Activated T-cell treated with anti-CD3 and anti-CD28 coated beads, Interleukin-2, amount 50 U/mL, for 4 hours (primary cell): ENCODE measurements around the gene RMDN2. TPM values are rescaled to one million over a fixed set of nuclear protein-coding genes. Genes with fewer than 3 reads are reported as not detected.

Source experiments
- ATAC-seq, 2 donors: fragments of 200-7000 bp; cut with Tn5 transposase; one replicate each; pipeline ENCODE4 v1.10.0; 2021
- DNase-seq: peaks from one replicate; pipeline ENCODE4 v3.0.0-alpha.2; 2020
- H3K27me3 Mint-ChIP-seq: one replicate; pipeline ENCODE4 v1.8.0; 2021; ENCODE audit warnings: low read depth, mixed read lengths
- H3K36me3 Mint-ChIP-seq: one replicate; pipeline ENCODE4 v1.8.0; 2022; ENCODE audit warnings: mixed read lengths; ENCODE audit not compliant: insufficient read depth
- H3K4me1 Mint-ChIP-seq: one replicate; pipeline ENCODE4 v1.8.0; 2021; ENCODE audit warnings: low read depth, mixed read lengths
- H3K4me3 Mint-ChIP-seq: one replicate; pipeline ENCODE4 v1.8.0; 2021; ENCODE audit warnings: mild to moderate bottlenecking, moderate library complexity, mixed read lengths
- H3K9me3 Mint-ChIP-seq: one replicate; pipeline ENCODE4 v1.8.0; 2021; ENCODE audit warnings: mixed read lengths
- total RNA-seq, 3 donors: library from RNA; stranded (reverse); gene quantifications; one replicate each; pipeline ENCODE4 v1.2.1, GENCODE V29; 2021

The RMDN2 gene
- total RNA-seq, 3 donors from 2014 or later, result 3.4 to 4.3 (median 3.8) TPM

- Mint-ChIP-seq H3K27me3 (peaks cover 3% of the 10 kb centered on the region), H3K4me3 (no peak overlapping the region), H3K9me3 (no peaks in the 10 kb centered on the region), H3K36me3 (no peaks in the 10 kb centered on the region), H3K4me1 (no peaks in the 10 kb centered on the region)
- DNase-seq, result no peak
- no peak for ATAC-seq
These were observed 13.7 kb upstream of the RMDN2 start for GRCh38 chr2:37911296-37911873.

GRCh38 chr2:37912056-37912455, 13.0 kb upstream of the RMDN2 start:
- ATAC-seq (no peak), DNase-seq (no peak)
- Mint-ChIP-seq H3K4me3 (no peak overlapping the region), H3K36me3 (no peaks in the 10 kb centered on the region), H3K27me3 (peaks cover 3% of the 10 kb centered on the region), H3K9me3 (no peaks in the 10 kb centered on the region), H3K4me1 (no peaks in the 10 kb centered on the region)

GRCh38 chr2:37912616-37913015, 12.5 kb upstream of the RMDN2 start:
- Mint-ChIP-seq H3K36me3 (no peaks in the 10 kb centered on the region), H3K4me1 (no peaks in the 10 kb centered on the region), H3K9me3 (no peaks in the 10 kb centered on the region), H3K4me3 (no peak overlapping the region), H3K27me3 (peaks cover 1% of the 10 kb centered on the region)
- no peak for ATAC-seq
- DNase-seq, result no peak

GRCh38 chr2:37914340-37914739, 10.7 kb upstream of the RMDN2 start:
- no peak for DNase-seq
- H3K4me3 Mint-ChIP-seq, result no peak overlapping the region
- ATAC-seq, result no peak
- no peaks in the 10 kb centered on the region for H3K9me3 Mint-ChIP-seq
- no peaks in the 10 kb centered on the region for H3K4me1 Mint-ChIP-seq
- H3K36me3 Mint-ChIP-seq, result no peaks in the 10 kb centered on the region
- H3K27me3 Mint-ChIP-seq, result peaks cover 5% of the 10 kb centered on the region

- no peak for ATAC-seq
- no peak overlapping the region for H3K4me3 Mint-ChIP-seq
- H3K36me3 Mint-ChIP-seq, result no peaks in the 10 kb centered on the region
- no peaks in the 10 kb centered on the region for H3K9me3 Mint-ChIP-seq
- peaks cover 8% of the 10 kb centered on the region for H3K27me3 Mint-ChIP-seq
- no peaks in the 10 kb centered on the region for H3K4me1 Mint-ChIP-seq
- DNase-seq, result no peak
These were observed 9.3 kb upstream of the RMDN2 start for GRCh38 chr2:37915773-37916172.

- H3K4me1 Mint-ChIP-seq, result no peaks in the 10 kb centered on the region
- DNase-seq, result no peak
- peaks cover 11% of the 10 kb centered on the region for H3K27me3 Mint-ChIP-seq
- H3K4me3 Mint-ChIP-seq, result no peak overlapping the region
- H3K9me3 Mint-ChIP-seq, result no peaks in the 10 kb centered on the region
- H3K36me3 Mint-ChIP-seq, result no peaks in the 10 kb centered on the region
- no peak for ATAC-seq
These were observed 8.5 kb upstream of the RMDN2 start for GRCh38 chr2:37916512-37917082.

GRCh38 chr2:37917281-37918228, 7.5 kb upstream of the RMDN2 start:
- Mint-ChIP-seq H3K27me3 (peaks cover 11% of the 10 kb centered on the region), H3K9me3 (no peaks in the 10 kb centered on the region), H3K36me3 (no peaks in the 10 kb centered on the region), H3K4me1 (no peaks in the 10 kb centered on the region), H3K4me3 (no peak overlapping the region)
- DNase-seq (no peak), ATAC-seq (no peak)

GRCh38 chr2:37918742-37919186, 6.3 kb upstream of the RMDN2 start:
- peaks cover 11% of the 10 kb centered on the region for H3K27me3 Mint-ChIP-seq
- no peaks in the 10 kb centered on the region for H3K9me3 Mint-ChIP-seq
- DNase-seq, result no peak
- ATAC-seq, result no peak
- H3K4me3 Mint-ChIP-seq, result no peak overlapping the region
- H3K4me1 Mint-ChIP-seq, result no peaks in the 10 kb centered on the region
- H3K36me3 Mint-ChIP-seq, result no peaks in the 10 kb centered on the region

- peaks cover 11% of the 10 kb centered on the region for H3K27me3 Mint-ChIP-seq
- H3K36me3 Mint-ChIP-seq, result no peaks in the 10 kb centered on the region
- ATAC-seq (no peak), DNase-seq (no peak)
- no peaks in the 10 kb centered on the region for H3K9me3 Mint-ChIP-seq
- H3K4me1 Mint-ChIP-seq, result peaks cover 6% of the 10 kb centered on the region
- no peak overlapping the region for H3K4me3 Mint-ChIP-seq
These were observed 5.5 kb upstream of the RMDN2 start for GRCh38 chr2:37919631-37920032.

- Mint-ChIP-seq H3K27me3 (peaks cover 11% of the 10 kb centered on the region), H3K9me3 (no peaks in the 10 kb centered on the region), H3K36me3 (no peaks in the 10 kb centered on the region), H3K4me1 (peaks cover 8% of the 10 kb centered on the region), H3K4me3 (no peak overlapping the region)
- no peak for DNase-seq
- ATAC-seq, result no peak
These were observed 4.5 kb upstream of the RMDN2 start for GRCh38 chr2:37920570-37920969.

- H3K4me3 Mint-ChIP-seq, result no peak overlapping the region
- H3K4me1 Mint-ChIP-seq, result peaks cover 8% of the 10 kb centered on the region
- DNase-seq (no peak), ATAC-seq (no peak)
- peaks cover 11% of the 10 kb centered on the region for H3K27me3 Mint-ChIP-seq
- no peaks in the 10 kb centered on the region for H3K9me3 Mint-ChIP-seq
- H3K36me3 Mint-ChIP-seq, result no peaks in the 10 kb centered on the region
These were observed 3.3 kb upstream of the RMDN2 start for GRCh38 chr2:37921781-37922180.

- H3K27me3 Mint-ChIP-seq, result peaks cover 11% of the 10 kb centered on the region
- peaks cover 12% of the 10 kb centered on the region for H3K4me1 Mint-ChIP-seq
- DNase-seq (no peak), ATAC-seq (no peak)
- no peaks in the 10 kb centered on the region for H3K9me3 Mint-ChIP-seq
- no peaks in the 10 kb centered on the region for H3K36me3 Mint-ChIP-seq
- peak overlapping the region; percentile 97 for H3K4me3 Mint-ChIP-seq
These were observed 1.6 kb upstream of the RMDN2 start for GRCh38 chr2:37923308-37924055.

- DNase-seq (no peak), ATAC-seq (no peak)
- H3K36me3 Mint-ChIP-seq, result peaks cover 3% of the 10 kb centered on the region
- peaks cover 18% of the 10 kb centered on the region for H3K4me1 Mint-ChIP-seq
- no peak overlapping the region for H3K4me3 Mint-ChIP-seq
- H3K9me3 Mint-ChIP-seq, result no peaks in the 10 kb centered on the region
- no peaks in the 10 kb centered on the region for H3K27me3 Mint-ChIP-seq
These were observed 1.5 kb downstream of the RMDN2 start for GRCh38 chr2:37926635-37927034.

- H3K4me3 Mint-ChIP-seq, result no peak overlapping the region
- H3K36me3 Mint-ChIP-seq, result peaks cover 3% of the 10 kb centered on the region
- no peaks in the 10 kb centered on the region for H3K27me3 Mint-ChIP-seq
- H3K4me1 Mint-ChIP-seq, result peaks cover 18% of the 10 kb centered on the region
- DNase-seq (no peak), ATAC-seq (no peak)
- no peaks in the 10 kb centered on the region for H3K9me3 Mint-ChIP-seq
These were observed 3.3 kb downstream of the RMDN2 start for GRCh38 chr2:37928377-37928776.
